Activated CD4-positive, alpha-beta T cell treated with anti-CD3 and anti-CD28 coated beads, Interleukin-2, amount 50 U/mL, for 24 hours (primary cell): ENCODE measurements around the gene MTG1.
"Not testable (repeated sequence)": the region's sequence is repeated elsewhere in the genome, so short reads cannot be mapped to it uniquely, and the experiment has no call there.

Experiments
- DNase-seq, 2 donors: peaks; one replicate each; pipeline ENCODE4 v3.0.0-alpha.2; 2020; ENCODE audit warnings: low read depth in 1 of 2, low spot score in 1 of 2

Gene MTG1

DNA sequence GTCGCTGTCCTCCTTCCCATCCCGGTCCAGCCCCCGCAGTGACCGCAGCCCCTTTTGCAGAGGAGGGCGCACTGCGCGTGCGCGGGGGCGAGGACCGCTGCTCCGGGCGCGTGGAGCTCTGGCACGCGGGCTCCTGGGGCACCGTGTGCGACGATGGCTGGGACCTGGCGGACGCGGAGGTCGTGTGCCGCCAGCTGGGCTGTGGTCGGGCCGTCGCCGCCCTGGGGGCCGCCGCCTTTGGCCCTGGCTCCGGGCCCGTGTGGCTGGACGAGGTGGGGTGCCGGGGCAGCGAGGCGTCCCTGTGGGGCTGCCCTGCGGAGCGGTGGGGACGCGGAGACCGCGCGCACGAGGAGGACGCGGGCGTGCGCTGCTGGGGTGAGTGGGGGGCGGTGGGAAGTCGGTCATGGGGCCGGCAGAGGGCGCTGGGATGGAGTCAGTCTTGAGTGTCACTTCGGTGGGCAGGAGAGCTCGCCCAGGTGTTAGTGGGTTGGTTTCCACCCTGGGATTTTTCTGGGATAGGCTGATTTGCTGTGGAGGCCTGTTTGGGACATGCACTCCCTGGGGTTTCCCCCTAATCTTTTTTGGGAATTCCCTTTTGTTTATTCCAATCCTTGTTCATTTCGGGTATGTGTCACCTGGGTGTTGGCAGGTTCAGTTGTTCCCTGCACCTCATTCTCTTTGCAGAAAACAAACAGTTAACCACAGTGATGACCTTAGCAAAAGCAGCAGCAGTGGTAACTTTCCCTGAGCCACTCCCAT lies 71.4 kb downstream of the MTG1 start:
- DNase-seq: no peak

GRCh38 chr10:133465950-133466474 lies 72.1 kb downstream of the MTG1 start:
- no peak for DNase-seq

GRCh38 chr10:133466683-133467275 lies 72.8 kb downstream of the MTG1 start:
- no peak for DNase-seq

DNA sequence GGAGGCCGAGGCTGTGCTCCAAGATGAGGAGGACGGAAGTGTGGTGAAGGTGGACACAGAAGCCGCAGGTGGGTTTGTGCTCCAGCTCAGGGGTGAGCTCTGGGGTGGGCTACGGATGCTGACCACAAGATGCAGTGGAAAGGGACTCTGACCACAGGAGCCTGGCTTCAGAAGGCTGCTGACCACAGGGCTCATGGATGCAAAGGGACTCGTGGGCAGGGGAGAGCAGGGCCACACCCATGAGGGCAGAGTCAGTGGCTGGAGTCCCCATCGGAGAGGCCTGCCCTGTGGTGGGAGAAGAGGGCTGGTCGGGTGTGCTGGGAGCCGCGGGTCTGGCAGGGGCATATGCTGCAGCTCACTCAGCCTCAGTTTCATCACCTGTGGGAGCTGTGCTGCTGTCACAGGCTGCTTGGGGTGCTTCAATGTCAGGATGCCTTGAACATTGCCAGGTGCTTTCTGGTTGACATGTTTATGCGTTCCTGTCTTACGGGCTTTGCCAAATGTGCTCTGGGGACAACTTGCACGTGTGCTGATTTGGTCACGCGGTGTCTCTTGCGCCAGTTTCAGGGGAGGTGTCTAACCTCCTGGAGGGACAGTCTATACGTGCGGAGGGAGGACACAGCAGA lies 73.4 kb downstream of the MTG1 start:
- no peak for DNase-seq

DNA sequence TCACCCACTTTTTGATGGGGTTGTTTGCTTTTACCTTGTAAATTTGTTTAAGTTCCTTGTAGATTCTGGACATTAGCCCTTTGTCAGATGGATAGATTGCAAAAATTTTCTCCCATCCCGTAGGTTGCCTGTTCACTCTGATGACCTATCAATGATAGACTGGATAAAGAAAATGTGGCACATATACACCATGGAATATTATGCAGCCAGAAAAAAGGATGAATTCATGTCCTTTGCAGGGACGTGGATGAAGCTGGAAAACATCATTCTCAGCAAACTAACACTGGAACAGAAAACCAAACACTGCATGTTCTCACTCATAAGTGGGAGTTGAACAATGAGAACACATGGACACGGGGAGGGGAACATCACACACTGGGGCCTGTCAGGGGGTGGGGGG lies 75.2 kb downstream of the MTG1 start:
- not testable (repeated sequence) for DNase-seq

DNA sequence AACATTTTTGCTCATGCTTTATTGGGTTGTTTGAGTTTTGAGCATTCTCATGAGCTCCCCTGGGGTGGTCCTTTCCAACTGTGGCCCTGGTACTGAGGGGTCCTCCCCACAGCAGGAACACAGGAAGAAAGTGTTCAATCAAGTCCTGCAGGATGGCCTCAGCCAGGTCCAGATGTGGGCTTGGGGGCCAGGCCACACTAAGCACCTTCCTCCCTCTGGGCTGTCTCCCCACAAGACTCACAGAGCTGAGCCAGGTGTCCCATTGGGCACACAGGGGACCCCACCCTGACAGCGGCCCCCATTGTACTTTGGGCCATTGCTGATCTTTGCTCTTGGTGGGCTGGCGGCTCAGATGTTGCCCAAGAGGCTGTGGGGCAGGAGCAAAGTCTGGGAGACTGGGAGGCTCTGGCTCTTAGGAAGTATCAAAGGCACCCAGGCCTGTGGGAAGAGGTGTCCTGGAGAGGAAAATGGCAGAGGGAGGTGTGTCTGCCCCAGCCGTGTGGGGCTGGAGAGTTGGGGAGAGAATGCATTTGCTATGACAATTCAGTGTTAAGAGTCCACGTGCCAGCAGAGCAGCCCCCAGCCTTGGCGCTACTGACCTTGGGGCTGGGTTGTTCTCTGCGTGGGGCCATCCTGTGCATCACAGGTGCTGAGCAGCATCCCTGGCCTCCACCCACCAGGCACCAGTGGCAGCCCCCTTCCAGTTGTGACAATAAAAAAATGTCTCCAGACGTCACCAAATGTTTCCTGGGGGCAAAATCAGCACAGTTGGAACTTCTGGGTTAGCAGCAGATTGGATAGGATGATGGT lies 77.5 kb downstream of the MTG1 start:
- DNase-seq: no peak
